Posterior vena cava (tissue), 2 donors: ENCODE data around the gene CDC42EP1. TPM values are rescaled to one million over a fixed set of nuclear protein-coding genes. Genes with fewer than 3 reads are reported as not detected.
"Not testable (repeated sequence)": the region's sequence is repeated elsewhere in the genome, so short reads cannot be mapped to it uniquely, and the experiment has no call there.

ENCODE experiments used
- DNase-seq: peaks from one replicate; pipeline ENCODE4 v3.0.0-alpha.2; 2020; ENCODE audit warnings: low spot score
- intact Hi-C, 2 donors: fragments of 100-400 bp; cut with DNase I; formaldehyde crosslinking; loops; one replicate each; pipeline versions ENCODE4 v1.14.1 to v1.14.2; 2022 to 2023
- total RNA-seq, 2 donors: library from RNA; stranded (reverse); fragmentation: NEBNext Ultra II Directional; extraction: Animal tissue kit (Norgen Biotek cat#: 25700); gene quantifications; one replicate each; pipeline ENCODE4 v1.2.1, GENCODE V29; 2021
- donor health status: DM: yes; HTN: yes; CAD: no.
- donor health status: DM: yes; HTN: yes; CAD: no.

Gene CDC42EP1
- total RNA-seq, 2 donors from 2014 or later: 56.2 to 59.3 TPM

GRCh38 chr22:37527952-37528351 lies 32.3 kb upstream of the CDC42EP1 start:
- DNase-seq, intact Hi-C loops: not testable (repeated sequence)

GRCh38 chr22:37529652-37530345 lies 30.5 kb upstream of the CDC42EP1 start:
- DNase-seq: no peak
- intact Hi-C loops: no loop called here

- intact Hi-C loops: no loop called here
- no peak for DNase-seq
Observed at GRCh38 chr22:37533995-37534394, 26.3 kb upstream of the CDC42EP1 start.

GRCh38 chr22:37534445-37534844 lies 25.8 kb upstream of the CDC42EP1 start:
- DNase-seq: no peak
- intact Hi-C loops: no loop called here

- intact Hi-C loops: loop anchor here in 1 of 2 donors (5.0 kb wide), 1 partner anchor 37 kb away; no protein-coding TSS in a partner anchor
Observed at GRCh38 chr22:37535159-37535558, 25.1 kb upstream of the CDC42EP1 start.

GRCh38 chr22:37538590-37539357 lies 21.5 kb upstream of the CDC42EP1 start:
- DNase-seq: peak; percentile 98
- intact Hi-C loops: loop anchor here in 1 of 2 donors (5.0 kb wide), 1 partner anchor 34 kb away; no protein-coding TSS in a partner anchor

More at GRCh38 chr22:37535159-37535558, 25.1 kb upstream of the CDC42EP1 start:
- no peak for DNase-seq

- DNase-seq: not testable (repeated sequence)
- intact Hi-C loops: loop anchor here (5.0 to 10.0 kb wide), 3 partner anchors 33 to 55 kb away; no protein-coding TSS in a partner anchor
Observed at GRCh38 chr22:37539790-37540189, 20.5 kb upstream of the CDC42EP1 start.

GRCh38 chr22:37542416-37542815 lies 17.9 kb upstream of the CDC42EP1 start:
- intact Hi-C loops: loop anchor here (5.0 to 10.0 kb wide), 2 partner anchors 45 to 52 kb away; no protein-coding TSS in a partner anchor
- DNase-seq: not testable (repeated sequence)

GRCh38 chr22:37542959-37543358 lies 17.3 kb upstream of the CDC42EP1 start:
- intact Hi-C loops: loop anchor here (5.0 to 10.0 kb wide), 2 partner anchors 44 to 52 kb away; no protein-coding TSS in a partner anchor
- no peak for DNase-seq

GRCh38 chr22:37544955-37545702 lies 15.2 kb upstream of the CDC42EP1 start:
- intact Hi-C loops: loop anchor here (5.0 to 10.0 kb wide), 2 partner anchors 42 to 50 kb away; no protein-coding TSS in a partner anchor
- DNase-seq: peak; percentile 90

GRCh38 chr22:37545703-37546436 lies 14.4 kb upstream of the CDC42EP1 start:
- DNase-seq: peak; percentile 98
- intact Hi-C loops: loop anchor here in 1 of 2 donors (10.0 kb wide), 1 partner anchor 49 kb away; no protein-coding TSS in a partner anchor

GRCh38 chr22:37546437-37547250 lies 13.6 kb upstream of the CDC42EP1 start:
- DNase-seq: peak; percentile 90
- intact Hi-C loops: loop anchor here in 1 of 2 donors (10.0 kb wide), 1 partner anchor 48 kb away; no protein-coding TSS in a partner anchor

GRCh38 chr22:37547251-37547741 lies 13.0 kb upstream of the CDC42EP1 start:
- DNase-seq: no peak
- intact Hi-C loops: loop anchor here in 1 of 2 donors (10.0 kb wide), 1 partner anchor 48 kb away; no protein-coding TSS in a partner anchor

- no peak for DNase-seq
Observed at GRCh38 chr22:37549704-37550059, 10.6 kb upstream of the CDC42EP1 start.

GRCh38 chr22:37550921-37551320 lies 9.4 kb upstream of the CDC42EP1 start:
- DNase-seq, intact Hi-C loops: not testable (repeated sequence)

More at GRCh38 chr22:37549704-37550059, 10.6 kb upstream of the CDC42EP1 start:
- intact Hi-C loops: loop anchor here in 1 of 2 donors (10.0 kb wide), 1 partner anchor 45 kb away; no protein-coding TSS in a partner anchor

- no peak for DNase-seq
- intact Hi-C loops: no loop called here
Observed at GRCh38 chr22:37551981-37552380, 8.3 kb upstream of the CDC42EP1 start.

GRCh38 chr22:37552524-37553163 lies 7.6 kb upstream of the CDC42EP1 start:
- no peak for DNase-seq
- intact Hi-C loops: no loop called here
